ENCODE results near the gene CCDC146.

CCDC146 gene

DNA sequence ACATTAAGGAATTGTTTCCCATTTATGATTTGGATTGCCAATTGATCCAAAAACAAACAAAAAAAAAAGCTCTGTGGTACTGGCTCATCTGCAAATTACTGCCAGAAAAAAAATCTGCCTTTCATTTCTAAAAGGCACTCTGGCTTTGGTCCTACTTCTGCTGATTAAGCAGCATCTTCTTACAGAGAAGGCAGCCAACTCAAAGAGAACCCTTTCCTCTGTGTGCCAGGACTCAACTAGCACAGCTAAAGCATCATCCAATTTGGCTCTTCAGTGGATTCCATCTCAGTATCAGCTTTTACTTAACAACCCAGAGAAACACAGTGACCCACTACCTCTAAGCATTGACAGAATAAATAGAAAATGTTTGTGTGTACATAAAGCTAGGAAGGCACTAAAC lies 213.2 kb downstream of the CCDC146 start:
- DNase-seq: no peak

DNA sequence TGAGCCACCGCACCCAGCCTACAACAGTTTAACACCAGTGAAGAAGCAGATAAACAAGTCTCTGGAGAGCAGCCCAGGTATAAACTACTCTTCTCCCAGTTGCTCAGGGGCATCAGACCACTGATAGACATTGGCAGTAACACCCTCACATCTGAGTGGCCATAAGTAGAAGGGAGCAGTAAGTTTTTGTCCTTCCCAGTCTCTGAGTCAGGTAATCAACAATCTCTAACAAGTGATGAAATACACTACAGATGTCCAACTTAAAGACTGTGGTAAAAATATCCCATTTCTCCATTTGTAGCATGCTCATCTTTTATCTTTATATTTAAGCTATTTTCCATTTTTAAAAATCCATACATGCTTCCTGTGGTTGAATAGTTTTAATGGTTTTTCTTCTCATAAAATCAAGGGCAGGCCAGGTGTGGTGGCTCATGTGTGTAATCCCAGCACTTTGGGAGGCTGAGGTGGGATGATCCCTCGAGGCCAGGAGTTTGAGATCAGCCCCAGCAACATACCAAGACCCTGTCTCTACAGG lies 215.1 kb downstream of the CCDC146 start:
- DNase-seq: no peak

DNA sequence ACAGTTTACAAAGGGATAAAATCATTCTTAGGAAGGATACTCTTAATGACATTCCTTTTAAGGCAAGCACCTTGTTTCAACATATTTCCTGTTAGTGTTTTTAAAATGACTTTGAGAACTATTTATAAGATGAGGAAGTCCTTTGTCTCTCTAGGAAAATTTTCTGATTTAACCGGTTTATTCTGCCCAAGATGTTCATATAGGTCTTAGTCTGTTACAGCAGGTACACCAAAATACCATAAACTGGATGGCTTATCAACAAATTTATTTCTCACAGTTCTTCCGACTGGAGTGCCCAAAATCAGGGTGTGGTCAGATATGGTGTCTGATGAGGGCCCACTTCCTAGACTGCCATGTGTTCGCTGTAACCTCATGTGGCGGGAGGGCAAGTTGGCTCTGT lies 215.8 kb downstream of the CCDC146 start:
- DNase-seq: peak; percentile 48

DNA sequence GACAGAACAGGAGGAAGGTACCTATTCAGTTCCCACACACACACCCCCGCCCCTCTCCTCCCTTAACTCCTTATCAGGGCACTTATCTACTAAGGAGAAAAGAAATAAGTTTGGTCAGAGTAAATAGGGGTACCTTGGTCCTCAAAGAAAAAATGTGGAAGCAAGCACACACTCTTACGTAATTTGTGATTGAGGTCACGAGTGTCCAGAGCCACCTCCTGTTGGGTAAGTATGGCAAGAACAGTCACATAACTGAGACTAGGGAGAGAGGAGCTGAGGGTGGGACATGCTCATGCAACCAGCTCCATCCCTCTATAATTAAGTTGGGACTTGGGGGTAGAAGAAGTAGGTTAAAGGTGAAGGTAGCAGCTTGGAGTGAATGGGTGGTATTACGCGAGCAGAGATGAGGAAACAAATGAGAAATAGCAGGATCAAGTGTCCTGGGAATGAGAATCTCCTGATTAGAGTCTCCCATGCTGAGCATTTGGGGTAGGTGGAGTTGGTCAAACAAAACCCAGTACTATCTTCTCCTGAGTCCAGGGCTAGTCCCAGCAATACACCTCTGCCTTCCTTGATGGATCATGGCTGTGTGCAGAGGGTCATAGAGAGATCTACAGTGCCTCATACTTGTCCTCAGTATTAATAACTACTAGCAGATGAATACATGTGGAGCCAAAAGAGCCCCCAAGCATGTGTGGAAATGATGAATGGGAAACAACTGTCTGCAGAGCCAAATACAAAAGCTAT lies 216.6 kb downstream of the CCDC146 start:
- DNase-seq: peak; percentile 65

DNA sequence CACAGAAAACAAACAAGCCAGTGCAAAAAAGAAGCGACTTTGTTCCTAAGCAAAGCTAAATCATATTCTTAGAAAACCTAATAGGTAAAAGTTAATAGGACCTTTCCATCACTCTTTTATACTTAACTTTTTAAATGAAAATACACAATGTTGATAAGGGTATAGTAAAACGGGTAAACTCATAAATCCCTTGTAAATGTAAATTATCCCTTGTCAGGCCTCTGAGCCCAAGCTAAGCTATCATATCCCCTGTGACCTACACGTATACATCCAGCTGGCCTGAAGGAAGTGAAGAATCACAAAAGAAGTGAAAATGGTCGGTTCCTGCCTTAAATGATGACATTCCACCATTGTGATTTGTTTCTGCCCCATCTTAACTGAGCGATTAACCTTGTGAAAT lies 217.3 kb downstream of the CCDC146 start:
- no peak for DNase-seq

Measured in suppressor macrophage treated with lipopolysaccharide for 4 hours (primary cell).